Right lobe of liver (tissue), 6 donors: ENCODE results near the gene NTN1. TPM values are rescaled to one million over a fixed set of nuclear protein-coding genes. Genes with fewer than 3 reads are reported as not detected.
A peak's percentile ranks its signal among the peaks of the same experiment; 100 is the strongest.

Source experiments
- ATAC-seq, 4 donors: fragments of 200-7000 bp; cut with Tn5 transposase; one replicate each; pipeline ENCODE4 v1.9.1; 2020; ENCODE audit warnings: mild to moderate bottlenecking in 4 of 4, moderate library complexity in 4 of 4
- DNase-seq, 3 donors: peaks; one replicate each; pipeline ENCODE4 v3.0.0-alpha.2; 2020
- H3K27ac ChIP-seq, 3 donors: fragments of 200-600 bp; one replicate each; pipeline ENCODE4 v1.8.0; 2022
- H3K27me3 ChIP-seq, 2 donors: fragments of 200-600 bp; one replicate each; pipeline ENCODE4 v1.8.0; 2022
- H3K36me3 ChIP-seq, 4 donors: fragments of 200-600 bp; sonication (generic) in 1 of 4; one replicate each; pipeline versions ENCODE4 v1.5.1 to v1.8.0; 2017 to 2022; ENCODE audit warnings: control low read depth in 1 of 4
- H3K4me1 ChIP-seq, 4 donors: fragments of 200-600 bp; sonication (generic) in 1 of 4; one replicate each; pipeline versions ENCODE4 v1.5.1 to v1.8.0; 2017 to 2022; ENCODE audit warnings: control low read depth in 1 of 4
- H3K4me3 ChIP-seq, 3 donors: fragments of 200-600 bp; one replicate each; pipeline ENCODE4 v1.8.0; 2022
- H3K9me3 ChIP-seq, 4 donors: fragments of 200-600 bp; sonication (generic) in 1 of 4; one replicate each; pipeline versions ENCODE4 v1.5.1 to v1.8.0; 2017 to 2022; ENCODE audit warnings: control low read depth in 1 of 4
- POLR2A ChIP-seq: fragments of 450-650 bp; IDR thresholded peaks from one replicate; pipeline ENCODE4 v1.6.1; 2017; ENCODE audit warnings: antibody characterized with exemption, mild to moderate bottlenecking
- WGBS: methylation state at CpG from one replicate; pipeline ENCODE4 v1.1.6; 2018; ENCODE audit warnings: low coverage, low lambda C conversion rate; ENCODE audit not compliant: insufficient coverage; ENCODE audit errors: missing lambda C conversion rate; 5-methylcytosine and 5-hydroxymethylcytosine counted together
- intact Hi-C, 2 donors: fragments of 100-400 bp; cut with DNase I; formaldehyde crosslinking; loops; one replicate each; pipeline versions ENCODE4 v1.11.2 to v1.14.1; 2022
- total RNA-seq, 6 experiments: library from RNA; depleted of rRNA in 2 of 6; stranded (reverse); fragments of >200 nt in 2 of 6; fragmentation: NEBNext Ultra II Directional in 3 of 6; extraction: Animal tissue kit (Norgen Biotek cat#: 25700) in 3 of 6; gene quantifications; one replicate each; pipeline versions ENCODE4 v1.1.0 to v1.2.4, GENCODE V29; 2016 to 2023
- TF ChIP-seq, protein P1 (sequence below), 4 donors: fragments of 200-600 bp in 3 of 4; fragments of 450-650 bp in 1 of 4; IDR thresholded peaks; one replicate each; pipeline versions ENCODE4 v1.5.1 to v1.8.0; 2016 to 2022; ENCODE audit warnings: antibody characterized with exemption in 4 of 4, mild to moderate bottlenecking in 2 of 4
- donor health status: DM: no; HTN: yes; CAD: no.
- donor health status: DM: no; HTN: no; CAD: no.
- donor health status: DM: no; HTN: no; CAD: no.
- donor health status: DM: no; HTN: yes; CAD: no.
- donor health status: DM: no; HTN: yes; CAD: no.

NTN1 gene
- total RNA-seq, 6 experiments from 2014 or later: 3.5 to 12.5 (median 8.5) TPM

- Histone ChIP-seq H3K27ac (no peak overlapping the region), H3K9me3 (no peaks in the 10 kb centered on the region), H3K4me3 (no peak overlapping the region), H3K27me3 (no peaks in the 10 kb centered on the region), H3K4me1 (peaks cover 0 to 21% (median 6%) of the 10 kb centered on the region in 4 donors), H3K36me3 (no peaks in the 10 kb centered on the region)
- WGBS: 44% methylated on average over 5 of the region's 10 CpGs
- no peak for TF ChIP-seq POLR2A
- TF ChIP-seq, protein P1, sequence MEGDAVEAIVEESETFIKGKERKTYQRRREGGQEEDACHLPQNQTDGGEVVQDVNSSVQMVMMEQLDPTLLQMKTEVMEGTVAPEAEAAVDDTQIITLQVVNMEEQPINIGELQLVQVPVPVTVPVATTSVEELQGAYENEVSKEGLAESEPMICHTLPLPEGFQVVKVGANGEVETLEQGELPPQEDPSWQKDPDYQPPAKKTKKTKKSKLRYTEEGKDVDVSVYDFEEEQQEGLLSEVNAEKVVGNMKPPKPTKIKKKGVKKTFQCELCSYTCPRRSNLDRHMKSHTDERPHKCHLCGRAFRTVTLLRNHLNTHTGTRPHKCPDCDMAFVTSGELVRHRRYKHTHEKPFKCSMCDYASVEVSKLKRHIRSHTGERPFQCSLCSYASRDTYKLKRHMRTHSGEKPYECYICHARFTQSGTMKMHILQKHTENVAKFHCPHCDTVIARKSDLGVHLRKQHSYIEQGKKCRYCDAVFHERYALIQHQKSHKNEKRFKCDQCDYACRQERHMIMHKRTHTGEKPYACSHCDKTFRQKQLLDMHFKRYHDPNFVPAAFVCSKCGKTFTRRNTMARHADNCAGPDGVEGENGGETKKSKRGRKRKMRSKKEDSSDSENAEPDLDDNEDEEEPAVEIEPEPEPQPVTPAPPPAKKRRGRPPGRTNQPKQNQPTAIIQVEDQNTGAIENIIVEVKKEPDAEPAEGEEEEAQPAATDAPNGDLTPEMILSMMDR (IDR thresholded peaks at IDR 0.05): no peak
- intact Hi-C loops: no loop called here
- DNase-seq (no peak), ATAC-seq (peak in 2 of 4 donors; percentile 30 to 35)
Observed at GRCh38 chr17:9142772-9143494, 121.6 kb downstream of the NTN1 start.

DNA sequence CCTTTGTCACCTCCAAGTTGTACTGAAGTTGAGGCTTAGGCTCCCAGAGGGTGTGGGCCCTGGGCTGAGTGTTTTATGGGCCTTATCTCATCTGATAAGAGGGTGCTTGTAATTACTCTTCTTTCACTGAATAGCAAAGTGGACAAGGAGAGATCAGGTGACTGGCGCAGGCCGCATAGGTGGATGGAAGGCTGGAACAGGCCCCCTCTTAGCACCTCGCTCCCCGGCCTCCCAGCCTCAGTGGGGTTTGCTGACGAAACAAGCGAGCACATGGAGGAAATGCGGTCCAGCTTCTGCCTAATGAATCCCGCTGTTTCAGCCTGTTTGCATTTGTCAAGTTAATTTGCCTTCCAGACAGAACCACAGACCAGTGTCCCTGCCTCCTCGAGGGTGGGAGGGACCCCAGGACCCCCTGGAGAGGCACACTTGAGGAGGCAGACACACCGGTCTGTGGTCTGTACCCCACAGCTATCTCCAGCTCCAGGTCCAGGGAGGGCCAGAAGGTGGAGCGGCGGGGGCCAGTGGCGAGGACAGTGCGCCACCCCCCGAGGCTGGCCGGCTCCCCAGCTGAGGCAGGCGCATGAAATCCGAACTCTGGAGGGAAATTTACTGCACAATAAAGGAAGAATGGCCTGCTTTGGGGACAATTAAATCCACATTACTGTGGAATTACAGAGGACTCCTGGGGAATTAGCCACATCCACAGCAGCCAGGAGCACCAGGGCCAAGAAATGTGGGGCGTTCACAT, 123.4 kb downstream of the NTN1 start:
- 90% methylated on average over 13 of the region's 19 CpGs for WGBS
- H3K9me3 ChIP-seq: no peaks in the 10 kb centered on the region
- DNase-seq (no peak), ATAC-seq (no peak)
- no peak overlapping the region for H3K27ac ChIP-seq
- no peak overlapping the region for H3K4me3 ChIP-seq
- no peaks in the 10 kb centered on the region for H3K36me3 ChIP-seq
- TF ChIP-seq, protein P1 (IDR thresholded peaks at IDR 0.05): no peak
- TF ChIP-seq POLR2A: no peak
- peaks cover 0 to 21% (median 6%) of the 10 kb centered on the region in 4 donors for H3K4me1 ChIP-seq
- intact Hi-C loops: no loop called here
- no peaks in the 10 kb centered on the region for H3K27me3 ChIP-seq

- Histone ChIP-seq H3K4me3 (no peak overlapping the region), H3K4me1 (peaks cover 0 to 7% (median 0%) of the 10 kb centered on the region in 4 donors), H3K27me3 (no peaks in the 10 kb centered on the region), H3K36me3 (no peaks in the 10 kb centered on the region), H3K27ac (no peak overlapping the region), H3K9me3 (no peaks in the 10 kb centered on the region)
- TF ChIP-seq POLR2A: no peak
- TF ChIP-seq, protein P1 (IDR thresholded peaks at IDR 0.05): no peak
- intact Hi-C loops: no loop called here
- DNase-seq (no peak), ATAC-seq (no peak)
- WGBS: 86% methylated on average over 4 of the region's 4 CpGs
Observed at GRCh38 chr17:9146064-9146463, 124.8 kb downstream of the NTN1 start.

DNA sequence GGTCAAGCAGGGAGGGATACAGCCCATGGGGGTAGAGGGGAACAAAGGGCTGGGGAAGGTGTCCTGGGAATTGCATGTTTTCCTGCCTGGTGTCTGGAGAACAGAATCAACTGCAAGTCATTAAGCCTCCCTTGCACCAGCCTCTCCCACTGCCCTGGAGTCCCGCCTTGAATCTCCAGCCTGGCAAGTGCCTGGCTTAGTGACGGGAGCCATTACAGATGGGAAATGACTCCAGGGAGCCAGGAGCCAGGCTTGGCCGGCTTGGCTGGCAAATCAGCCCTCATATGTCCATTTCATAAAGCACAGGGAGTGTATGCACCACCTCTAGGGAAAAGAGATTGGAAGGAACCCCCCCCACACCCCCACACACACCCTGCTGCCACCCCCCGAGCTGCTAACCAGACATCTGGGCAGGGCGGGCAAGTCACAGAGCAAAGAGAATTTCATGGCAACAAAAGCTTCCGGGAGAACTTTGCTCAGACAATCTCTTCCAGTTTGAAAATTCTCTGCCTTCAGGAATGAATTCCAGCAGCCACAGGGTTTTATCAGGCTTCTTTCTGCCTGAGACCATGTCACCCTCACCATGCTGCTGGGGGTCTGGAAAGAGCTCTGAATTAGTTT, 127.7 kb downstream of the NTN1 start:
- H3K9me3 ChIP-seq: no peaks in the 10 kb centered on the region
- H3K27ac ChIP-seq: no peak overlapping the region
- 83% methylated on average over 3 of the region's 6 CpGs for WGBS
- DNase-seq (no peak), ATAC-seq (no peak)
- H3K36me3 ChIP-seq: no peaks in the 10 kb centered on the region
- no peaks in the 10 kb centered on the region for H3K27me3 ChIP-seq
- no peaks in the 10 kb centered on the region for H3K4me1 ChIP-seq
- intact Hi-C loops: no loop called here
- H3K4me3 ChIP-seq: no peak overlapping the region
- TF ChIP-seq, protein P1 (IDR thresholded peaks at IDR 0.05): no peak
- no peak for TF ChIP-seq POLR2A
